GM23338 (cell line): ENCODE measurements around the gene FAM83B.

Source experiments
- CREB1 ChIP-seq: fragments of 250-450 bp; sonication (Bioruptor Pico); IDR thresholded peaks from 2 replicates; pipeline ENCODE4 v1.5.0; 2020; ENCODE audit warnings: low read depth, mild to moderate bottlenecking, moderate library complexity
- CTCF ChIP-seq, 2 experiments: fragments of 200-600 bp in 1 of 2; sonication (generic) in 1 of 2; conservative IDR thresholded peaks; 2 replicates each; pipeline versions ENCODE4 v1.5.1 to v1.6.1; 2016 to 2017; ENCODE audit warnings: antibody characterized with exemption in 2 of 2, low read depth in 2 of 2, mild to moderate bottlenecking in 2 of 2, moderate library complexity in 1 of 2
- ETS1 ChIP-seq: IDR thresholded peaks from 2 replicates; pipeline ENCODE4 v1.6.1; 2016; ENCODE audit warnings: antibody characterized with exemption
- EZH2 ChIP-seq: fragments of 200-600 bp; sonication (generic); IDR thresholded peaks from one replicate; pipeline ENCODE4 v1.8.0; 2017; ENCODE audit warnings: antibody characterized with exemption, mild to moderate bottlenecking, low read depth; ENCODE audit not compliant: unreplicated experiment
- EZH2phosphoT487 ChIP-seq: fragments of 200-600 bp; sonication (generic); IDR thresholded peaks from one replicate; pipeline ENCODE4 v1.8.1; 2018; ENCODE audit warnings: antibody characterized with exemption; ENCODE audit not compliant: unreplicated experiment
- JUNB ChIP-seq: IDR thresholded peaks from one replicate; pipeline ENCODE4 v1.6.1; 2016; ENCODE audit warnings: antibody characterized with exemption; ENCODE audit not compliant: unreplicated experiment
- NANOG ChIP-seq: IDR thresholded peaks from 2 replicates; pipeline ENCODE4 v1.6.1; 2016; ENCODE audit warnings: antibody characterized with exemption, borderline replicate concordance
- POLR2AphosphoS5 ChIP-seq: IDR thresholded peaks from 2 replicates; pipeline ENCODE4 v1.6.1; 2016; ENCODE audit warnings: antibody characterized with exemption, low read depth
- REST ChIP-seq: IDR thresholded peaks from one replicate; pipeline ENCODE4 v1.6.1; 2018; ENCODE audit warnings: antibody characterized with exemption; ENCODE audit not compliant: unreplicated experiment
- ZNF331 ChIP-seq: fragments of 250-450 bp; sonication (Bioruptor Pico); IDR thresholded peaks from 2 replicates; pipeline ENCODE4 v1.5.0; 2020; ENCODE audit warnings: low read depth, mild to moderate bottlenecking, moderate library complexity
- ZNF462 ChIP-seq: fragments of 250-450 bp; sonication (Bioruptor Pico); IDR thresholded peaks from 2 replicates; pipeline ENCODE4 v1.5.0; 2020; ENCODE audit warnings: mild to moderate bottlenecking, moderate library complexity

GRCh38 chr6:54971825-54972224 is 125.3 kb downstream of the FAM83B start:
- no peak for TF ChIP-seq EZH2
- no peak for TF ChIP-seq CTCF (conservative IDR thresholded peaks at IDR 0.05; ENCODE audit: low read depth in 2 of 2)
- no peak for TF ChIP-seq POLR2AphosphoS5
- TF ChIP-seq REST: no peak
- no peak for TF ChIP-seq JUNB
- no peak for TF ChIP-seq EZH2phosphoT487
- no peak for TF ChIP-seq NANOG
- no peak for TF ChIP-seq CREB1 (CRISPR knock-in tag)
- no peak for TF ChIP-seq ZNF462
- TF ChIP-seq ETS1: no peak
- TF ChIP-seq ZNF331 (CRISPR knock-in tag): no peak
